ENCODE measurements around the gene UVSSA.
"Not testable (repeated sequence)": the region's sequence is repeated elsewhere in the genome, so short reads cannot be mapped to it uniquely, and the experiment has no call there.

Gene UVSSA

DNA sequence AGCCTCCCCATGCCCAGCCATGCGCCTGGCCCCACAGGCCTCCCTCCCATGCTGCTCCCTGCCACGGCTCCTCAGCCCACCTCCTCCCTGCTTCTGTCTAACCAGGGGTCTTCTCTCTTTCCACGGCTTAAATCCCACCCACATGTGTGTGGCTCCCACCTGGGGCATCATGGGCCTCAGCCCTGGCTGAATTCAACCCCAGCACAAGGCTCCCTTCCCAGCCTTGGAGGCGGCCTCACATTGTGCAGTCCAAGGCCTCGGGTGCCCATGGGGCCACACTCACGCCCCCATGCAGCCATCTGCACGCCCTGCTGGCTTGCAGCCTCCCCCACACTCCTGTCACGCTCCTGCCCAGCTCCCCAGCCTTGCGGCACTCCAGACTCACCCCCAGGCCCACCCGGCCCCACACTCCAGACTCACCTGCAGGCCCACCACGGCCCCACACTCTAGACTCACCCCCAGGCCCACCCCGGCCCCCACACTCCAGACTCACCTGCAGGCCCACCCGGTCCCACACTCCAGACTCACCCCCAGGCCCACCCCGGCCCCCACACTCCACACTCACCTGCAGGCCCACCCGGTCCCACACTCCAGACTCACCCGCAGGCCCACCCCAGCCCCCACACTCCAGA, 30.4 kb upstream of the UVSSA start:
- no peak for DNase-seq (ENCODE audit: low spot score)

DNA sequence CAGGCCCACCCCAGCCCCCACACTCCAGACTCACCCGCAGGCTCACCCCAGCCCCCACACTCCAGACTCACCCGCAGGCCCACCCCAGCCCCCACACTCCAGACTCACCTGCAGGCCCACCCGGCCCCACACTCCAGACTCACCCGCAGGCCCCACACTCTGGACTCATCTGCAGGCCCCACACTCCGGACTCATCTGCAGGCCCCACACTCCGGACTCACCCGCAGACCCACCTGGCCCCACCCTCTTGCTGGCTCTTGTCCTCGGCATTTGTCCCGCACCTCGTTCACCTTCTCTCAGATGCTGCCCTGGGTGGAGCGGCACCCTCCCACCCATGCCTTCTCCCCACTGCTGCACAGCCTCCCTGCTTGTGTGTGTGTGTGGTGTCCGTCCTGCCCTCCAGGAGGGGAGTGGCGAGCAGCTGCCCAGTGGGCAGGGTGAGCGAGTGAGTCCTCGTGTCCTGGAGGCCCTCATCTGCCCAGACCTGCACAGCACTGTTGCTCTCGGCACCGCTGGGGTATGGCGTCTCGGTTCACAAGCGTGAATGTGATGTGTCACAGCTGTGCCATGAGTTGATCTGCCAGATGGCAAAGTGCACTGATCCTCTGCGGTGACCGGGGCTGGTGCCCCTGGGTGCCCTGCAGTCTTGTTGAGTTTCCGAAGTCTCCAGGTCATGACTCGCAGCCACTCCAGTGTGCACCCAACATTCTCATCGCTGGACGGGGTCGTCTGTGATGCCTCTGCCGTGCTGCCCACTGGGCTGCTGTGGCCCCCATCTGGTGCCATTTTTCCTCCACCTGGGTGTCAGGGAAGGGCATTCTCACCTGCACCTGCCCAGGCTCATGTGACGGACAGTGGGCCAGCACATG, 29.6 kb upstream of the UVSSA start:
- no peak for DNase-seq (ENCODE audit: low spot score)

- no peak for DNase-seq (ENCODE audit: low spot score)
These were observed 29.0 kb upstream of the UVSSA start for GRCh38 chr4:1318046-1318375.

GRCh38 chr4:1318488-1319213, 28.4 kb upstream of the UVSSA start:
- DNase-seq (ENCODE audit: low spot score) = no peak

- no peak for DNase-seq (ENCODE audit: low spot score)
These were observed 25.5 kb upstream of the UVSSA start for GRCh38 chr4:1321486-1321885.

- no peak for DNase-seq (ENCODE audit: low spot score)
These were observed 24.9 kb upstream of the UVSSA start for GRCh38 chr4:1321946-1322650.

- no peak for DNase-seq (ENCODE audit: low spot score)
These were observed 23.8 kb upstream of the UVSSA start for GRCh38 chr4:1323280-1323634.

GRCh38 chr4:1323635-1324442, 23.2 kb upstream of the UVSSA start:
- peak; percentile 67 for DNase-seq (ENCODE audit: low spot score)

DNA sequence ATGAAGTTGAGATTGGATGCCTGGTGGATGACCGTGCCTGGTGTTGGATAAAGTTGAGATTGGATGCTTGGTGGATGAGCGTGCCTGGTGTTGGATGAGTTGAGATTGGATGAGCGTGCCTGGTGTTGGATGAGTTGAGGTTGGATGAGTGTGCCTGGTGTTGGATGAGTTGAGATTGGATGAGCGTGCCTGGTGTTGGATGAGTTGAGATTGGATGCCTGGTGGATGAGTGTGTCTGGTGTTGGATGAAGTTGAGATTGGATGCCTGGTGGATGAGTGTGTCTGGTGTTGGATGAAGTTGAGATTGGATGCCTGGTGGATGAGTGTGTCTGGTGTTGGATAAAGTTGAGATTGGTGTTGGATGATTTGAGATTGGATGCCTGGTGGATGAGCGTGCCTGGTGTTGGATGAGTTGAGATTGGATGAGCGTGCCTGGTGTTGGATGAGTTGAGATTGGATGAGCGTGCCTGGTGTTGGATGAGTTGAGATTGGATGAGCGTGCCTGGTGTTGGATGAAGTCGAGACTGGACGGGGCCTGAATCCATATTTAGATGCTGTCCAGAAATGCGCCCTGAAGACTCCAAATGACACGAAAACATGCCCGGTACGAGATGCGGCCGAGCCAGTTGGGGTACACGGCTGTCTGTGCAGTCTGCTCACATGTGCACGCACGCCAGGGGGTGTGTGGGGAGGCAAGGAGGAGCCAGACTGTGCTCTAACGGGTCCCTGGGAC, 22.4 kb upstream of the UVSSA start:
- not testable (repeated sequence) for DNase-seq (ENCODE audit: low spot score)

- DNase-seq (ENCODE audit: low spot score) = no peak
These were observed 21.9 kb upstream of the UVSSA start for GRCh38 chr4:1325176-1325480.

DNA sequence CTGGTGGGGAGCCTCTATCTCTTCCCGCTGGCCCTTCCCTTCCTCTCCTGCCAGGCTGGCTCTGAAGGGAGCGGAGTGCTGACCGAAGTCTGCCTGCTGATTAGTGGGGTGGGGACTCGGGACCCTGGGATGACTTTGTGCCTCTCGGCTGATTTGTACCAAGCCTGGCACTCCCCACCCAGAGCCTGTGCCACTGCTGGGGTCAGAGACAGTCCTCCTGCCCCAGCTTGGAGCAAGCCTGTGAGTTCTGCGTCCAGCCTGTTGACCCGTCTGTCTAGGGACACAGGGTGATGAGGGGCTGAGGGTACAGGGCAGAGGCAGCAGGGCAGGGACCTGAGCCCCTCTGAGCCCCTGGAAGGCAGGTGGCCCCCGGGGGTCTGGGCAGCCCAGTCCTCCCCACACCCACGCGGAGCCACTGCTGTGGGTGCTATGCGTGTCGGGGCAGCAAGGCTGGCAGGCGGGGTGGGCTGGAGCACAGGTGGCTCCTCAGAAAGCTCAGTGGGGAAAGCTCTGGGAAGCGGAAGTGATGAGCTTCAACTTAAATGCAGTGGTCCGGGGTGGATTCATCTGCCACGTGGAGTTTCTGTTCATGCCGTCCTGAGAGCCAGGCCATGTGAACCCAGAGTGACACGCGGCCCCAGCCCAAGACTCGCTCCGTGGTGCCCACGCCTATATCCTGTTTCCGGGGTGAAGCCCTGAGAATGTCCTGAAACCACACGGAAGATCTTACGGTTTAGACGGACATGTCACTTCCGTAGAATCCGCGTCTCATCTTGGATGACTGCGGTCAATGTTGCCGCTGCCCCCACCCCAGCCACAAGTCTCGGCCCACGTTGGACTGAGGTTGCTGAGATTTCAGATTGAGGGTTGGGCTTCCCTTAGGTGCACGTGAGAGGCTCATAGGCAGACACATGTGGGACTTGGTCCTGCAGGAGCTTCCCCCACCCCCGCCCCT, 21.1 kb upstream of the UVSSA start:
- no peak for DNase-seq (ENCODE audit: low spot score)

- DNase-seq (ENCODE audit: low spot score) = no peak
These were observed 20.1 kb upstream of the UVSSA start for GRCh38 chr4:1326751-1327525.

DNA sequence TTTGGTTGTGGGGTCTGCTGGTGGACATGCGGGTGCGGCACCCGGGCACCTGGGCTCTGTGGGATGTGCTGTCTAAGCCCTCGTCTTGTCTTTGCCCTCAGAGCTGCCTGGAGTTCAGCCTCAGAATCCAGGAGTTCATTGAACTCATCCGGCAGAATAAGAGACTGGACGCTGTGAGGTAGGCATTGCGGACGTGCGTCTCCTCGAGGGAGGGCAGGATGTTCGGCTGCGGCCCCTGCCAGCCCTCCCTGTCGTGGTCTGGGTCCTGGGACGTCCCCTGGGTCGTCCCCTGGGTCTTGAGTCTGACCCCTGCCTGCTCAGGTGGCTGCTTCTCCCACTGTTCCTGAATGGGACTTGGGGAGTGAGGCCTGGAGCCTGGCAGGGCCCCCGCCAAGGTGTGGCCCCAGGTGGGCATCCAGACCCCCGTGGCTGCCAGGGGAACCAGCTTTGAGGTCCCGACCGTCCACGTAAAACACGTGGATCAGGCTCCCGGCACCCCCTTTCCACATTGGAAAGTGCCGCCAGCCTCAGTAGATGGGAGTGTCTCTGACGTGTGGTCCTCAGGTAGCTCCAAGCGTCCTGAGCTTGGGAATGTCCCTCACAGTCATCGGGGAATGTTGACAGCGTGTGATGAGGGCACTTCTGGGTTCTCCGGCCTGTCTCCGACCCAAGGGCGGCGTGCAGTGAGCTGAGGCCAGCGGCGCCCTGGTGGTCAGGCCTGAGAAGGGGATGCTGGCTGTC, 19.3 kb upstream of the UVSSA start:
- DNase-seq (ENCODE audit: low spot score) = no peak

GRCh38 chr4:1328267-1329155, 18.5 kb upstream of the UVSSA start:
- no peak for DNase-seq (ENCODE audit: low spot score)

GRCh38 chr4:1329408-1330371, 17.3 kb upstream of the UVSSA start:
- DNase-seq (ENCODE audit: low spot score) = no peak

Data from cerebellar cortex (tissue), 1 donor.